NK-92 treated with Interleukin-12 subunit alpha and Interleukin-12 subunit beta, amount 100 ng/mL, for 24 hours (cell line): ENCODE results near the gene DMBT1.
"Not testable (repeated sequence)": the region's sequence is repeated elsewhere in the genome, so short reads cannot be mapped to it uniquely, and the experiment has no call there.

Experiments
- DNase-seq: peaks from one replicate; lab custom pipeline; 2025; lab: John Stamatoyannopoulos, UW

The DMBT1 gene

DNA sequence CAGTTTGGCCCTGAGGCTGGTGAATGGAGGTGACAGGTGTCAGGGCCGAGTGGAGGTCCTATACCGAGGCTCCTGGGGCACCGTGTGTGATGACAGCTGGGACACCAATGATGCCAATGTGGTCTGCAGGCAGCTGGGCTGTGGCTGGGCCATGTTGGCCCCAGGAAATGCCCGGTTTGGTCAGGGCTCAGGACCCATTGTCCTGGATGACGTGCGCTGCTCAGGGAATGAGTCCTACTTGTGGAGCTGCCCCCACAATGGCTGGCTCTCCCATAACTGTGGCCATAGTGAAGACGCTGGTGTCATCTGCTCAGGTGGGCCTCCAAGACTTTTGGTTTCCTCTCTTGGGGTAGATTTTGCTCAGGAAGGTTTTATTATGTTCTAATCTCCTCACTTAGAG is 25.5 kb downstream of the DMBT1 start:
- DNase-seq: not testable (repeated sequence)

GRCh38 chr10:122587098-122587760 is 26.7 kb downstream of the DMBT1 start:
- no peak for DNase-seq

- DNase-seq: no peak
Measured at GRCh38 chr10:122588381-122588780, 27.8 kb downstream of the DMBT1 start.

- no peak for DNase-seq
Measured at GRCh38 chr10:122590153-122590552, 29.6 kb downstream of the DMBT1 start.

GRCh38 chr10:122591736-122592135 is 31.2 kb downstream of the DMBT1 start:
- DNase-seq: no peak

DNA sequence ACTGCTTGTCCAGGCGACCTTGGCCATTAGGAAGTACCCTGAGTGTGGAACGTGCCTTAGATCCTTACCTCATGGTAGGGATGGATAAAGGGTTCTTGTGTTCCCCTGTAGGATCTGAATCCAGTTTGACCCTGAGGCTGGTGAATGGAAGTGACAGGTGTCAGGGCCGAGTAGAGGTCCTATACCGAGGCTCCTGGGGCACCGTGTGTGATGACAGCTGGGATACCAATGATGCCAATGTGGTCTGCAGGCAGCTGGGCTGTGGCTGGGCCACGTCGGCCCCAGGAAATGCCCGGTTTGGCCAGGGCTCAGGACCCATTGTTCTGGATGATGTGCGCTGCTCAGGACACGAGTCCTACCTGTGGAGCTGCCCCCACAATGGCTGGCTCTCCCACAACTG is 31.6 kb downstream of the DMBT1 start:
- no peak for DNase-seq

GRCh38 chr10:122617476-122618270 is 57.1 kb downstream of the DMBT1 start:
- DNase-seq: no peak

- DNase-seq: no peak
Measured at GRCh38 chr10:122618461-122619165, 58.1 kb downstream of the DMBT1 start.

GRCh38 chr10:122620961-122621360 is 60.4 kb downstream of the DMBT1 start:
- not testable (repeated sequence) for DNase-seq

- no peak for DNase-seq
Measured at GRCh38 chr10:122624546-122624945, 64.0 kb downstream of the DMBT1 start.

GRCh38 chr10:122630526-122630925 is 70.0 kb downstream of the DMBT1 start:
- DNase-seq: no peak

DNA sequence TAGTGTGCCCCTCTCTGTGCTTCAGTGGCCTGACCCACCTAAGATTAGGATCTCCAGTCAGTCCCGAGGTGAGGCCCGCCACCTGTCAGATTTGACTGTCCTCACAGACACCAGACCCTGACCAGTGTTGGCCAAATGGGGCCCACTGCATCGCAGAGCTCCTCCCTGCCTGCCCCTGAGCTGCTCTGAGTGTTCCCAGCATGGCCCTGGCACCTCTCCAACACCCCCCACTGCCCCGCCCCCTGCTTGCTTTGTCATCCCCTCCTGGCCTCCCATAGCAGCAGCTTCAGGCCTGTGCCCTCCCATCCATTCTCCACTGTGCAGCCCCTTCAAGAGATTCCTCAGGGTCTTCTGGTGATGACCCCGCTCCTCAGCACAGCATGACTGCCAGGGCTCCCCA is 71.5 kb downstream of the DMBT1 start:
- no peak for DNase-seq

- no peak for DNase-seq
Measured at GRCh38 chr10:122632576-122632975, 72.0 kb downstream of the DMBT1 start.

DNA sequence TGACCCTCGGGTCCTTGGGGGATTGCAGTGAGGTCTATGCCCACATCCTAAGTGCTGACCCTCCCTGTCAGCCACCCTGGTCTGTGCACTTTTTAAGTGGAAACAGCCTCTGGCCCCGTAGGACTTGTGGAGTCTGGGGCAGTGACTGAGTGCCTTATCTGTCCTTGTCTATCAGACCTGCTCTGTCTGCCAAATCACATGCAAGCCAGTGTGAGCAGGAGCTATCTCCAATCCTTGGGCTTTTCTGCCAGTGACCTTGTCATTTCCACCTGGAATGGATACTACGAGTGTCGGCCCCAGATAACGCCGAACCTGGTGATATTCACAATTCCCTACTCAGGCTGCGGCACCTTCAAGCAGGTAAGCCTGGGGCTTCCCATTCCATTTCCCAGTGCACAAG is 76.4 kb downstream of the DMBT1 start:
- DNase-seq: no peak

GRCh38 chr10:122637376-122637775 is 76.8 kb downstream of the DMBT1 start:
- DNase-seq: no peak

DNA sequence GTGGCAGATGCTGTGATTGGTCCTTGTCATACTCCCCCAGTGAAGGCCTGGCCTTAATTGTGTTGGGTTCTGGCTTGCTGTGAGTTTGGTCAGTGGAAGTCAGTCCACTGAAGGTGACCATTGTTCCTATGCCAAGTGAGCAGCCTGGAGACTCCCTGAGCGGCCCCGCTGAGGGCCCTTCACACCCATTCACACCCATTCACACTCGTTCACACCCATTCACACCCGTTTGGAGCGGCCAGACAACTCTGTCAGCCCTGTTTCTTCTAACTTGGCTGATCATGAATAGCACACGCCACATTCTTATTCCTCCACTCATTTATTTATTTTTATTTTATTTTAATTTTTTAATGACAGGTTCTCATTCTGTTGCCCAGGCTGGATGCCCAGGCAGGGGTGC is 77.6 kb downstream of the DMBT1 start:
- DNase-seq: no peak

- DNase-seq: no peak
Measured at GRCh38 chr10:122639801-122640200, 79.2 kb downstream of the DMBT1 start.

GRCh38 chr10:122640921-122641320 is 80.4 kb downstream of the DMBT1 start:
- DNase-seq: no peak

DNA sequence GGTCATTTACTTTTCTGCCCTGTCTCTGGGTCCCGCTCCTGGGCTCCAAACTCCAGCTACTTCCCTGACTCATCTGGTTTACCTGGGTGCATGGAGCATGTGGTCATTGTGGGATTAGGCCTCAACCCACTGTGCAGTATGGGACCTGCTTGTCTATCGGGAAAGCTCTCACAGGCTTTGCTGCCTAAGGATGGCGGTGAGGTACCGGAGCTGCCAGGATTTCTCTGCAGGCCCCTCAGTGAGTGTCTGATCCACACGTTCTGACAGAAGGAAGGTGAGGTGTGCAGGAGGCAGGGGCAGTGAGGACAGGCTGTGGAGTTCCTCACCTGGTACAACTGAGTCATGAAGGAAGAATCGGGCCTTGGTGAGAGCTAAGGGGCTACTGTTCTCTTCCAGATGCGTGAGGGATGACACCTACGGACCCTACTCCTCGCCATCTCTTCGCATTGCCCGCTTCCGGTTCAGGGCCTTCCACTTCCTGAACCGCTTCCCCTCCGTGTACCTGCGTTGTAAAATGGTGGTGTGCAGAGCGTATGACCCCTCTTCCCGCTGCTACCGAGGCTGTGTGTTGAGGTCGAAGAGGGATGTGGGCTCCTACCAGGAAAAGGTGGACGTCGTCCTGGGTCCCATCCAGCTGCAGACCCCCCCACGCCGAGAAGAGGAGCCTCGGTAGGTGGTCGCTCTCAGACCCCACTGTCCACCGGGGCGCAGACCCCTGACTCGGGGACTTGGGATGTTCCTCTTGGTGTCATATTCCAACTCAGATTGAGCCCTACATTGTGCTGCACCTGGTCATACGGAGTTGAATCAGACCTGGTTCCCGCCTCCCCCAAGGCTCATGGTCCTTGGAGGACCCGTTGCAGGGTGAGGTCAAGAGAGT is 82.4 kb downstream of the DMBT1 start:
- DNase-seq: no peak

- no peak for DNase-seq
Measured at GRCh38 chr10:122643931-122644534, 83.5 kb downstream of the DMBT1 start.

DNA sequence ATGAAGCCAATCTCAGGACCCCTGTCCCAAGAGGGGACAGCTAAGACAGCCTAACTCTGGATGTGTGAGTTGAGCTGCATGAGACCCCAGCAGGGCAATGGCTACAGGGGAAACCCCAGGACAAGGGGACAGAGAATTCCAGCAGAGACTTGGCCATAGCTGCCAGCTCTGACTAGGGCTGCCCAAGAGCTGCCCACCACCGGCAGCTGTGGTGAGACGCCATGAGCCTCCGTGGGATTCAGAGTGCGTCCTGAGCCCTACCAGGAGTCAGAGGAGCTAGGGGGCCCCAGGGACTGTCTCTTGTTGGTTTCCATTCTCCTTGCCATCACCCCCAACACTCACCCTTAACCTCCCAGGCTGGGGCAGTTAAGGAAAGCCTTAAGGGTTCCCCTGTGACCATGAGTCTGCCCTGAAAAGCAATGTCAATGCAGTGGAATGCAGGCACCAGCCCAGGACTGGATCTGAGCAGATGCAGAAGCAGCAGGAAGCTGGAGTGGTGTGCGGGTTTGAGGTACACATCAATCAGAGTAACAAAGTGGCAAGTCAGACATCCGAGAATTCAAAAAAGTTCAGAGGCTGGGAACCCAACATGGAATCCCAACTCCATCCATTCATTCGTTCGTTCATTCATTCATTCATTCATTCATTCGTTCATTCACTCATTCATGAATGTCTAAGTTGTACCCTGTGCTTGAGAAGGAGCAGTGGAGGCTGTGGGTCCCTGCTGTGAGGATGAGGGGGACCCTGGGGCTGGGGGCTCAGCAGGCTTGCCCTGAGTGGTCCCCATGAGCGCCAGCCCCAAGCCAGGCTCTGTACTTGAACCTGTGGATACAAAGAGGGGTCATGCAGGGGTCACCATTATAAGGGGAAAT is 86.2 kb downstream of the DMBT1 start:
- no peak for DNase-seq
